ENCODE results near the gene PIK3C2G. TPM values are rescaled to one million over a fixed set of nuclear protein-coding genes. Genes with fewer than 3 reads are reported as not detected.

Gene PIK3C2G
- polyA plus RNA-seq, 1 donor = 4.8 TPM

GRCh38 chr12:18570543-18570942 is 309.2 kb downstream of the PIK3C2G start:
- DNase-seq = no peak

DNA sequence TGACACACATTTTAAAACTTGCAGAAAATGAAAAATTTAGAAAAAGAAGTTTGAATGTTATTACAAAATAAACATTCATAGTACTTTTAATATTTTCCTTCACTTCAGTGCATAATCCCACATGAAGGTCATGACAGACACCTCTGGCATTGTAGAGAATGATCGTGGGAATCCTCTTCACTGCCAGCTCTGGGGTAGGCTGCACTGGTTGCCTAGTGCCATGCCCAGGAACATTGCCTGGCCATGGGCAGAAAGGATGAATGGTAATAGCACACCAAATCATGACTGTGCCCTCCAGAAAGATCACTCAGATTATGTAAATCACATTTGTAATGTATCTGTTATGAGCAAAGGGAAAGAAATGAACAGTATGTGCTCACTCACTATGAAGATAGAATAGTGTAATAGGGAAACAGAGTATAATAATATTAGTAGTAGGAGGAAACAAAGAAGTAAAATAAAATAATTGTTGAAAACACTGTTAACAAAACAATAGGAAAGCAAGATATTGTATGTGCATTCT is 314.8 kb downstream of the PIK3C2G start:
- DNase-seq = no peak

DNA sequence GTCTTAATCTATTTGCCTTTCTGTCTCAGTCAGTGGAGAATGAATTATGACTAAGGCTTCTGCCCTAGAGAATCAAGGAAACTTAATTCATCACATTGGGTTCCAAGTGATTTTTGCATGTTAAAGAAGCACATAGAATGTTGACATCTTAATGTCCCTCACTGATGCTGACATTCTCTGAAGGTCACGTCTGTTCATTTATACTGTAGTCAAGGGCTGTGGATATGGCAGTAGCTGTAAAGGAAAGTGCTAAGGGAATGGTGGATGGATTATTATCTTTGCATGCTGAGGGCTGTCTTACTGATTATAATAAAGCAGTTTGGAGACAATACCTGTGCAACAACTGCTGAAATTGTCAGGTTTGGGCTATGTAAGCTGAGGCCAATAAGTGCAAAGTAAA is 315.3 kb downstream of the PIK3C2G start:
- no peak for DNase-seq

DNA sequence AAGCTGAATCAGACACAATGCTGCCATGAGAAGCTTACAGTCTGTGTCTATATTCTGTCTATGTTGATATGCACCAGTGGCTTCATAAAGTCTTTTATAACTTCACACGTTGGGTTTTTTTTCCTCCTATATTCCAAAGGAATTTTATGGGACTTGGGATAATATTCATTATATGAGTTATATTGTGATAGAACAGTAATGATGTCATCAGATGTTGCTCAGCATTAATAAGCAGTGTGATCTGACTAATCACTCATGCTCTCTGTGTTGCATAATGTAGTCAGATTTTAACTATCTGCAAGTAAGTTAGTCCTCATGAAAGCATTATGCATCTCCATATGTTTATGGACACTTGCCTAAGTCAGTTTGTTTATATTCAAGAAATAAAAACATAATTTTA is 316.9 kb downstream of the PIK3C2G start:
- DNase-seq = no peak

- DNase-seq = peak; percentile 38
Measured at GRCh38 chr12:18580291-18580690, 319.0 kb downstream of the PIK3C2G start.

GRCh38 chr12:18580706-18581105 is 319.4 kb downstream of the PIK3C2G start:
- DNase-seq = no peak

DNA sequence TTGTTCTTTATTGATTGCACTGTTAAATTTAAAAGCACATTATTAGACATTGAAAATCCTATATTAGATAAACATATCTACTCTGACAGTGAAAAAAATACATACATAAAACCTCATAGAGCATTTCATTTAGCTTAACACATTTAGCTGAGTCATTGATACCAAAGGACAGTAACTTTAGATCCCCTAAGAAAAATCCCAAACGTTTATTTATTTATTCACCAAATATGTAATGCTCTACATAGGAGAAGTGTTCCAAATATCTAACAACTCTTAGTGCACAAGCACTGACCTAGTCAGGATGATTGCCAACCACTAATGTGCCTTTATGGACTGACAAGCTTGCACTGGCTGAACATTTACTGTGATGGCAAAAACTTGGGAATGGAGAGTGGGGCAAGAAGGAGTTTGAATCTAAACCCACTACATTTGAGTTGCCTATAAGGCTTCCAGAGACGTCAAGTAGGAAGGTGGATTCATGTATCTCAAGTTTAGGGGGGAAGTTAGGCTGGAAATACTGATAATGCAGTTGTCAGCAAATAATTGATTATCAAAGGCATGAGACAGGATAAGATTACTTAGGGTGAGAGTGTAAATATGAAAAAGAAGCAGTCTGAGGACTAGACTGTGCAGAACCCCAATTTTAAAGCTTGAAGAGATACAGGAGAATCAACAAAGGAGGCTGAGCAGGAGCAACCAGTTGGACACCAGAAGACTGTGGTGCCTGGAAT is 320.1 kb downstream of the PIK3C2G start:
- no peak for DNase-seq

GRCh38 chr12:18583655-18584054 is 322.3 kb downstream of the PIK3C2G start:
- no peak for DNase-seq

DNA sequence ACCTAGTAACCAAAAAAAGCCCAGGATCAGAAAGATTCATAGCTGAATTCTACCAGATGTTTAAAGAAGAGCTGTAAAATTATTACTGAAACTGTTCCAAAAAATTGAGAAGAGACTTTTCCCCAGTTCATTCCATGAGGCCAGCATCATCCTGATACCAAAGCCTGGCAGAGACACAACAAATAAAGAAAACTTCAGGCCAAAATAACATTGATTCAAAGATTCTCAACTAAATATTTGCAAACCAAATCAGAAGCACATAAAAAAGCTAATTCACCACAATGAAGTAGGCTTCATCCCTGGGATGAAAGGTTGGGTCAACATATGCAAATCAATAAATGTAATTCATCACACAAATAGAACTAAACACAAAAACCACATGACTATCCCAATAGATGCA is 325.3 kb downstream of the PIK3C2G start:
- no peak for DNase-seq

GRCh38 chr12:18589316-18589715 is 328.0 kb downstream of the PIK3C2G start:
- no peak for DNase-seq

GRCh38 chr12:18591473-18591872 is 330.2 kb downstream of the PIK3C2G start:
- DNase-seq = no peak

- no peak for DNase-seq
Measured at GRCh38 chr12:18595412-18595811, 334.1 kb downstream of the PIK3C2G start.

DNA sequence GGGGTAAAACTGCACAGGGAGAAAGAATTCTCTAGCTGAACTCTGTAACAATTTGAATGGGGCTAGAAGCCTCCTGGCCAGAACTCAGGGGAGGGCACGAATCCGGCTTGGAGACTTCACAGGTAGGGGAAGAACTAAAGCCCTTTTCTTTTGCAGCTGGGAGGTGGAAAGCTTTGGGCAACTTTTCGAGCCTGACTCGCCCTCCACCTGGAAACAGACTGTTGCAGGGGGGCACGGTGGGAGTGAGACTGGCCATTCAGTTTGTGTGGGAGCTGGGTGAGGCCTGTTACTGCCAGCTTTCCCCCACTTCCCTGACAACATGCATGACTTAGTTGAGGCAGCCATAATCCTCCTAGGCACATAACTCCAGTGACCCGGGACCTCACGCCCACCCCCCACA is 340.6 kb downstream of the PIK3C2G start:
- no peak for DNase-seq

GRCh38 chr12:18612971-18613370 is 351.7 kb downstream of the PIK3C2G start:
- no peak for DNase-seq

DNA sequence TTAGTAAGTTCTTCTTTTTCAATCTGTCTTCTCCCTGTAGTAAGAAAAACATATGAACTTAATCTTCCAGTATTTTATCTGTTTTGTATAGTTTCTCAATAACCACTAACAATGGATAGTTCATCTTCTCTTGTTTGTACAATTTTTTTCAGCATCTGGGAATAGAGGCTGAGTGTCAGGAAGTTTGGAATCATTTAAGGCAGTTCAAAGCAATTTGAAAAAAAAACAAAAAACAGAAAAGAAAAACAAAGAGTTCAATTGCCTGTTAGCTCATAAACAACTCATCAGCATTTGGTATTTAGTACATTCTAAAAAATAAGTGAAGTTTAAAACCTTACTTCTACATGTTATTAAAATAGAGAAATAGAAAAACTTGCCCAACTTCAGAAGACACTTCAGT is 359.7 kb downstream of the PIK3C2G start:
- no peak for DNase-seq

DNA sequence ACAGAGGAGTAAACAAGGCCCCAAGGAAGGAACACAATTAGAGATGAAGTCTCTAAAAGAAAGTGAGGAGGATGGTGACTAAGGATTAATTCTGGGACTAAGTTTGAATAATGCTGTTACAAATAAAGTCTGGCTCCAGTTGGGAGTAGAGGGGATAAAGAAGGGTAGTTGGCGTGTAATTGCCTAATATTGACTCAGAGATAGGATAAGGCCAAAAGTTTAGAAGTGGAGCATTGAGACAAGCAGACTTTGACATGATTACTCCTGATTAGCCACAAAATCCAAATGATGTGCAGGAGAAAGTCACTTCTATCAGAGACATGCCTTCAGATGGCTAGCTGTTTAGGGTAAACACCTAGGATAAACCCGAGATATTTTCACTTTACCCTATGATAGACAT is 368.1 kb downstream of the PIK3C2G start:
- no peak for DNase-seq

GRCh38 chr12:18629916-18630315 is 368.6 kb downstream of the PIK3C2G start:
- no peak for DNase-seq

GRCh38 chr12:18631339-18631738 is 370.0 kb downstream of the PIK3C2G start:
- DNase-seq = no peak

DNA sequence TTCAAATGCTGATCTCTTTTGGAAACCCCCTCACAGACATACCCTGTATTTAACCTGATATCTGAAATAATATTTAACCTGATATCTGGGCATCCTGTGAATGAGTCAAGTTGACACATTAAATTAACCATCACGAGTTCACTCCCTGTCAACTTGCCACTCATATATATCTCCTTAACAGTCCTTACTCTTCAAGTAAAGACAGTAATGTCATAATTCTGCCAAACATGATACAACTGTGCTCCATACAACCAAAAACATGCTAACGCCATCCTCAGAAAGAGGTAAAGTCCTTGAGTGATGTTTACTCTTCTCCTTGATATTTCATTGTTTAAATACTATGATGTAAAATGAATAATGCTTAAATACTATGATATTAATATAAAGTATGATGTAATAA is 371.5 kb downstream of the PIK3C2G start:
- no peak for DNase-seq

- no peak for DNase-seq
Measured at GRCh38 chr12:18634382-18634781, 373.1 kb downstream of the PIK3C2G start.

GRCh38 chr12:18640321-18640955 is 379.1 kb downstream of the PIK3C2G start:
- DNase-seq = peak; percentile 7

DNA sequence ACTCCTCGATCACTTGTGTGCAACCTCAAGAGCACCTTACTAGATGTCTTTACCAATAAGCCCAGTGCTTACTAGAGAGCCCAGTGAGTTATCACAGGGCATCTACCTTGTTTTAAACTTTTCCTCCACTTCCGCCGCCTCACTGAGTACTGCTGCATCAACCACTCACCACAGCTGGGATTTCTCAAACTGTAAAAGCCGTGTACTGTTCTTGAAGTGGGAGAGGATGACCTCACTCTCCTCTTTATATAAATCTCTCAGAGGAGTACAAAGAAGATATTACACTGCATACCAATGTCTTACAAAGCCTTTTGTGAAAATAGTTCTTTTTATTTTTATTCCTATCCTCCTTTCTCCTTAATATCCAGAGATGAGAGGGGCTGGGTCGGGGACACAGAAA is 382.4 kb downstream of the PIK3C2G start:
- peak; percentile 82 for DNase-seq

GRCh38 chr12:18644564-18644963 is 383.2 kb downstream of the PIK3C2G start:
- no peak for DNase-seq
